ENCODE results near the gene KDM4B. TPM values are rescaled to one million over a fixed set of nuclear protein-coding genes. Genes with fewer than 3 reads are reported as not detected.

Gene KDM4B
- total and polyA plus RNA-seq, 9 of the 15 experiments (the other 6 are each of a cell fraction or from before 2014, with no cell fraction given): 0.21 to 29.9 (median 7.3) TPM

- TF ChIP-seq NBN (IDR thresholded peaks at IDR 0.05; ENCODE audit: low read depth): no peak
- TF ChIP-seq CREB3 (tag; conservative IDR thresholded peaks at IDR 0.05; ENCODE audit: low read depth): no peak
- TF ChIP-seq SMAD1 (IDR thresholded peaks at IDR 0.05; ENCODE audit: low read depth, low read length, partially characterized antibody): no peak
- no peak for TF ChIP-seq ZNF324 (CRISPR knock-in tag; IDR thresholded peaks at IDR 0.05)
- no peak for TF ChIP-seq DDX20 (tag; IDR thresholded peaks at IDR 0.05; ENCODE audit: low read depth)
- TF ChIP-seq RBM17 (IDR thresholded peaks at IDR 0.05; ENCODE audit: borderline replicate concordance, low read depth, low read length): no peak
- no peak for TF ChIP-seq SOX6 (IDR thresholded peaks at IDR 0.05)
- no peak for TF ChIP-seq CHD1 (IDR thresholded peaks at IDR 0.05; ENCODE audit: low read length)
- no peak for TF ChIP-seq ZNF830 (CRISPR knock-in tag; IDR thresholded peaks at IDR 0.05)
- no peak for TF ChIP-seq ZBTB17 (CRISPR knock-in tag; IDR thresholded peaks at IDR 0.05)
- TF ChIP-seq MBD2 (IDR thresholded peaks at IDR 0.05; ENCODE audit: borderline replicate concordance, low read depth): no peak
- TF ChIP-seq RBM25 (IDR thresholded peaks at IDR 0.05; ENCODE audit: low read depth, low read length, severe bottlenecking): no peak
- TF ChIP-seq TCF7 (IDR thresholded peaks at IDR 0.05; ENCODE audit: borderline replicate concordance): no peak
- no peak for TF ChIP-seq TARDBP (IDR thresholded peaks at IDR 0.05)
- no peak for TF ChIP-seq RBM39 (optimal IDR thresholded peaks at IDR 0.05; ENCODE audit: low read depth, low read length)
- H3K9me3 ChIP-seq (replicated peaks; ENCODE audit: control insufficient read depth, insufficient read depth, low read depth, low read length): no peaks in the 10 kb centered on the region
- DNase-seq (ENCODE audit: extremely low read depth in 1 of 4, low spot score in 3 of 4) (no peak), ATAC-seq (no peak), FAIRE-seq (no peak)
- H3K79me2 ChIP-seq (ENCODE audit: control insufficient read depth, insufficient read depth, low read length): no peaks in the 10 kb centered on the region
- H3K4me2 ChIP-seq (ENCODE audit: insufficient read depth, low read length): no peak overlapping the region
- BruUV-seq (replicated peaks): no TSS peak
- H3K4me1 ChIP-seq (replicated peaks in 1 of 2; ENCODE audit: control insufficient read depth in 2 of 2, insufficient read depth in 2 of 2, low read length in 2 of 2): no peaks in the 10 kb centered on the region; a peak in 1 of 5 replicates
- H3K4me3 ChIP-seq: no peak overlapping the region
- no peaks in the 10 kb centered on the region for H4K20me1 ChIP-seq (replicated peaks; ENCODE audit: control insufficient read depth, insufficient read depth, low read length)
- H3K9me1 ChIP-seq (ENCODE audit: control insufficient read depth, insufficient read depth, low read length): no peaks in the 10 kb centered on the region
- no peak overlapping the region for H3K27ac ChIP-seq (ENCODE audit: extremely low read depth, low read depth, low read length)
- H3K27me3 ChIP-seq (ENCODE audit: control insufficient read depth in 2 of 2, insufficient read depth in 2 of 2, low read length in 2 of 2): no peaks in the 10 kb centered on the region
- H2AFZ ChIP-seq (ENCODE audit: low read depth, low read length): no peak overlapping the region
- intact Hi-C loops (cut with micrococcal nuclease): no loop called here
- ChIA-PET CTCF (ENCODE audit: low intra/inter-chr PET ratio) (no interaction called here), POLR2A (interaction anchor here (0.8 kb wide), 1 partner anchor 17 kb away, joined by 3 read pairs; the partner anchor contains the start of gene KDM4B)
- H3K36me3 ChIP-seq (ENCODE audit: control insufficient read depth, insufficient read depth, low read length): peaks cover 85% of the 10 kb centered on the region; the same call in 2 of the 3 replicates
- H3K9ac ChIP-seq (ENCODE audit: insufficient read depth in 1 of 2, low read depth in 2 of 2, low read length in 2 of 2): no peak overlapping the region
- in situ Hi-C loops (cut with MboI): no loop called here
- 97% methylated on average over 11 of the region's 11 CpGs for WGBS (ENCODE audit: insufficient coverage, low coverage, missing lambda C conversion rate)
Measured at GRCh38 chr19:4951656-4952055, 17.3 kb upstream of the KDM4B start.
